Lung (tissue), 12 donors: ENCODE measurements around the gene NTHL1. TPM values are rescaled to one million over a fixed set of nuclear protein-coding genes. Genes with fewer than 3 reads are reported as not detected.
"Not testable (repeated sequence)": the region's sequence is repeated elsewhere in the genome, so short reads cannot be mapped to it uniquely, and the experiment has no call there.

Experiments
- ATAC-seq: fragments of 200-7000 bp; cut with Tn5 transposase; one replicate; pipeline ENCODE4 v1.9.1; 2020; ENCODE audit warnings: moderate number of reproducible peaks; ENCODE audit not compliant: insufficient read depth, low FRiP score
- DNase-seq, 3 donors: peaks; one replicate each; pipeline ENCODE4 v3.0.0-alpha.2; 2013 to 2017
- H3K27ac ChIP-seq, 2 donors: one replicate each; pipeline ENCODE4 v1.5.1; 2013; ENCODE audit warnings: mild to moderate bottlenecking in 2 of 2, moderate library complexity in 2 of 2, control low read depth in 1 of 2, inconsistent platforms in 1 of 2, low read depth in 1 of 2, low read length in 1 of 2
- H3K27me3 ChIP-seq, 3 donors: one replicate each; pipeline ENCODE4 v1.5.1; 2013; ENCODE audit warnings: low read length in 2 of 3; ENCODE audit not compliant: control insufficient read depth in 3 of 3, insufficient read depth in 3 of 3
- H3K36me3 ChIP-seq, 4 donors: one replicate each; pipeline ENCODE4 v1.5.1; 2013; ENCODE audit warnings: low read length in 4 of 4, mild to moderate bottlenecking in 1 of 4, moderate library complexity in 1 of 4; ENCODE audit not compliant: control insufficient read depth in 4 of 4, insufficient read depth in 4 of 4
- H3K4me1 ChIP-seq, 5 donors: one replicate each; pipeline ENCODE4 v1.5.1; 2013; ENCODE audit warnings: low read length in 5 of 5, mild to moderate bottlenecking in 2 of 5, moderate library complexity in 1 of 5; ENCODE audit not compliant: control insufficient read depth in 5 of 5, insufficient read depth in 5 of 5
- H3K4me3 ChIP-seq: one replicate; pipeline ENCODE4 v1.5.1; 2013; ENCODE audit warnings: mild to moderate bottlenecking, control low read depth, moderate library complexity
- H3K9ac ChIP-seq, 2 donors: one replicate each; pipeline ENCODE4 v1.5.1; 2013; ENCODE audit warnings: low read length in 2 of 2, control low read depth in 1 of 2; ENCODE audit not compliant: insufficient read depth in 1 of 2
- H3K9me3 ChIP-seq, 4 donors: one replicate each; pipeline ENCODE4 v1.5.1; 2013; ENCODE audit warnings: low read length in 3 of 4, mild to moderate bottlenecking in 1 of 4, moderate library complexity in 1 of 4; ENCODE audit not compliant: control insufficient read depth in 4 of 4, insufficient read depth in 3 of 4
- CTCF ChIP-seq: IDR thresholded peaks from 2 replicates; pipeline ENCODE4 v1.5.1; 2012; ENCODE audit warnings: mild to moderate bottlenecking; ENCODE audit errors: control extremely low read depth, extremely low read depth
- WGBS, 2 donors: extraction: QIAGEN DNeasy Blood & Tissue Kit; methylation state at CpG; one replicate each; pipeline ENCODE4 v1.1.7; 2013; 5-methylcytosine and 5-hydroxymethylcytosine counted together
- polyA plus RNA-seq, 2 donors: library from polyadenylated mRNA; stranded (reverse); fragments of 200-250 nt; gene quantifications; one replicate each; pipeline ENCODE4 v1.2.1, GENCODE V29; 2013
- total RNA-seq, 2 donors: library from RNA; depleted of rRNA in 1 of 2; stranded (reverse); fragments of >200 nt in 1 of 2; gene quantifications; one replicate each; pipeline ENCODE4 v1.2.1, GENCODE V29; 2014 to 2021
- donor health status: control.
- donor health status: control.
- donor health status: Bipolar disorder and iron deficiency.
- donor health status: healthy.
- donor health status: DM: yes; HTN: yes; CAD: no.

Gene NTHL1
- total and polyA plus RNA-seq, 4 donors = 19.3 to 43.5 (median 29.1) TPM

DNA sequence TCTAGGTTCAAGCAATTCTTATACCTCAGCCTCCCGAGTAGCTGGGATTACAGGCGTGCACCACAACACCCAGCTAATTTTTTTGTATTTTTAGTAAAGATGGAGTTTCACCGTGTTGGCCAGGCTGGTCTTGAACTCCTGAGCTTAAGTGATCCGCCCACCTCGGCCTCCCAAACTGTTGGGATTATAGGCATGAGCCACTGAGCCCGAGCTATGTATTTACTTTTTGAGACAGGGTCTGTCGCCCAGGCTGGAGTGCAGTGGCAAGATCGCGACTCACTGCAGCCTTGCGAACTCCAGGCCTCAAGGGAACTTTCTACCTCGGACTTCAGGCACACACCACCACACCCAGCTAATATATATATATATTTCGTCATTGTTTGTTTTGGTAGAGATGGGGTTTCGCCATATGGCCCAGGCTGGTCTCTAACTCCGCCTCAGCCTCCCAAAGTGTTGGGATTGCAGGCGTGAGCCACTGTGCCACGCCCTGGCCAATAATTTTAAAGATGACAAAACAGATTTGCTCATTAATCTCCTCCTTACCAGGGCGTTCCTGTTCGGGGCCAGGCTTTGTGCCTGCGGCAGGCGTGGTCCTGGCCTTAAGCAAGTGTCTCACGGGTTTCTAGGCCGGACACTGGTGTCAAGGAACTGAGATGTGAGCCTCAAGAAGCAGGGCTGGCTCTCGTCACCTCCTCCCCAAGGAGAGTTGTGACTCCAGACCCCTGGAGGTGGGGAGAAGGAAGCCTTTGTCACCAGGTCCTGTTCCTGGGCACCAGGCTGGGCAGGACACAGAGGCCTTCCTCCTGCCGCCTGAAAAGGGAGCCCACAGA, 32.3 kb downstream of the NTHL1 start:
- no peak for TF ChIP-seq CTCF
- no peak for DNase-seq
- peaks cover 0 to 12% (median 5%) of the 10 kb centered on the region in 5 donors for H3K4me1 ChIP-seq
- ATAC-seq = peak; percentile 62
- no peaks in the 10 kb centered on the region for H3K36me3 ChIP-seq
- no peak overlapping the region for H3K4me3 ChIP-seq
- H3K27me3 ChIP-seq = peaks cover 0 to 7% (median 4%) of the 10 kb centered on the region in 3 donors
- peak overlapping the region in 1 of 2 donors; percentile 11 for H3K27ac ChIP-seq
- no peaks in the 10 kb centered on the region for H3K9me3 ChIP-seq
- 76 to 84% methylated on average over 24 of the region's 24 CpGs for WGBS, 2 donors
- H3K9ac ChIP-seq = peak overlapping the region in 1 of 2 donors; percentile 13

DNA sequence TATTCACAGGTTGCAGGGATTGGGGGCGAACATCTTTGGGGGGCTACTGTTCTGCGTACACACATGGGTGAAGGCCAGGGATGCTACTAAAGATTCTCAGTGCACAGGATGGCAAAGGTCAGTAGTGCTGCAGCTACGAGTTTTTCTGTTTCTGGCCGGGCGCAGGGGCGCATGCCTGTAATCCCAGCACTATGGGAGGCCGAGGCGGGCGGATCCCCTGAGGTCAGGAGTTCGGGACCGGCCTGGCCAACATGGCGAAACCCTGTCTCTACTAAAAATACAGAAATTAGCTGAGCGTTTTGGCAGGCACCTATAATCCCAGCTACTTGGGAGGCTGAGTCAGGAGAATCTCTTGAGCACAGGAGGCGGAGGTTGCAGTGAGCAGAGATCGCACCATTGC, 34.1 kb downstream of the NTHL1 start:
- Histone ChIP-seq H3K4me3 (no peak overlapping the region), H3K4me1 (peaks cover 0 to 12% (median 6%) of the 10 kb centered on the region in 5 donors), H3K36me3 (no peaks in the 10 kb centered on the region), H3K27ac (no peak overlapping the region), H3K9ac (no peak overlapping the region), H3K9me3 (no peaks in the 10 kb centered on the region), H3K27me3 (no peaks in the 10 kb centered on the region)
- ATAC-seq (no peak), DNase-seq (no peak)
- no peak for TF ChIP-seq CTCF
- WGBS, 2 donors = 90 to 94% methylated on average over 15 of the region's 15 CpGs

DNA sequence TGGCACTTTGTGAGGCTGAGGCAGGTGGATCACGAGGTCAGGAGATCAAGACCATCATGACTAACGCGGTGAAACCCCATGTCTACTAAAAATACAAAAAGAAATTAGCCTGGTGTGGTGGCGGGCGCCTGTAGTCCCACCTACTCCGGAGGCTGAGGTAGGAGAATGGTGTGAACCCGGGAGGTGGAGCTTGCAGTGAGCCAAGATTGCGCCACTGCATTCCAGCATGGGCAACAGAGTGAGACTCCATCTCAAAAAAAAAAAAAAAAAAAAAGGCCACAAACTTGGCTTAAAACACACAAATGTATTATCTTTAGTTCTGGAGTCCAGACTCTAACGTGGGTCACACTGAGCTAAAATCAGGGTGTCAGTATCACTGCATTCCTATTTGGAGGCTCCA, 35.9 kb downstream of the NTHL1 start:
- WGBS, 2 donors = 87 to 88% methylated on average over 9 of the region's 9 CpGs
- H3K36me3 ChIP-seq, H3K4me3 ChIP-seq, H3K9ac ChIP-seq, H3K27ac ChIP-seq, H3K9me3 ChIP-seq, DNase-seq, ATAC-seq, H3K27me3 ChIP-seq: not testable (repeated sequence)
- peaks cover 0 to 27% (median 17%) of the 10 kb centered on the region in 5 donors for H3K4me1 ChIP-seq

GRCh38 chr16:2009791-2010510, 37.7 kb downstream of the NTHL1 start, which contains the start of gene ZNF598:
TSS of gene ZNF598 (minus strand) at chr16:2009821.
- ATAC-seq (peak; percentile 89), DNase-seq (peak; percentile 86 to 93 (median 88))
- Histone ChIP-seq H3K4me1 (peaks cover 0 to 31% (median 17%) of the 10 kb centered on the region in 5 donors), H3K27ac (peak within 1 kb of the TSS; percentile 87 to 91), H3K9ac (peak within 1 kb of the TSS; percentile 46 to 68), H3K36me3 (peaks cover 0 to 5% (median 2%) of the 10 kb centered on the region in 4 donors), H3K9me3 (no peaks in the 10 kb centered on the region), H3K27me3 (no peaks in the 10 kb centered on the region), H3K4me3 (peak within 1 kb of the TSS; percentile 83)
- no peak for TF ChIP-seq CTCF
- WGBS, 2 donors = 1 to 2% methylated on average over 45 to 52 of the region's 52 CpGs
